ENCODE results near the gene SLC4A1AP. TPM values are rescaled to one million over a fixed set of nuclear protein-coding genes. Genes with fewer than 3 reads are reported as not detected.

SLC4A1AP gene
- total RNA-seq, 1 experiment from 2014 or later, result 27.8 TPM

GRCh38 chr2:27721884-27722485, 58.3 kb downstream of the SLC4A1AP start:
- no peak overlapping the region for H3K27ac Mint-ChIP-seq (ENCODE audit: unreplicated experiment)

GRCh38 chr2:27723372-27724144, 59.9 kb downstream of the SLC4A1AP start:
- no peaks in the 10 kb centered on the region for H3K27me3 Mint-ChIP-seq (ENCODE audit: unreplicated experiment)
- no peak overlapping the region for H3K4me3 Mint-ChIP-seq (ENCODE audit: low read depth, unreplicated experiment)
- peak overlapping the region; percentile 53 for H3K27ac Mint-ChIP-seq (ENCODE audit: unreplicated experiment)
- DNase-seq, result peak; percentile 72
- H3K36me3 Mint-ChIP-seq (ENCODE audit: insufficient read depth, unreplicated experiment), result peaks cover 6% of the 10 kb centered on the region
- H3K4me1 Mint-ChIP-seq (ENCODE audit: low read depth, unreplicated experiment), result peaks cover 45% of the 10 kb centered on the region
- peak; percentile 66 for TF ChIP-seq CTCF (IDR thresholded peaks at IDR 0.05; ENCODE audit: unreplicated experiment)
- intact Hi-C loops (cut with micrococcal nuclease; ENCODE audit: unreplicated experiment), result loop anchor here (1.0 to 5.0 kb wide), 2 partner anchors 29 to 674 kb away; no protein-coding TSS in a partner anchor
- H3K9me3 Mint-ChIP-seq (ENCODE audit: low read depth, unreplicated experiment), result no peaks in the 10 kb centered on the region
- BruUV-seq (replicated peaks), result no TSS peak
- CTCF ChIA-PET, result interaction anchor here (0.5 to 2.6 kb wide), 13 partner anchors 9 to 1276 kb away, joined by 3 to 47 read pairs (median 5); no protein-coding TSS in a partner anchor

More at GRCh38 chr2:27721884-27722485, 58.3 kb downstream of the SLC4A1AP start:
- Mint-ChIP-seq H3K9me3 (ENCODE audit: low read depth, unreplicated experiment) (no peaks in the 10 kb centered on the region), H3K4me3 (ENCODE audit: low read depth, unreplicated experiment) (no peak overlapping the region), H3K27me3 (ENCODE audit: unreplicated experiment) (no peaks in the 10 kb centered on the region), H3K4me1 (ENCODE audit: low read depth, unreplicated experiment) (peaks cover 33% of the 10 kb centered on the region), H3K36me3 (ENCODE audit: insufficient read depth, unreplicated experiment) (peaks cover 8% of the 10 kb centered on the region)
- CTCF ChIA-PET, result interaction anchor here (1.2 to 2.6 kb wide), 3 partner anchors 15 to 32 kb away, joined by 3 to 47 read pairs (median 18); no protein-coding TSS in a partner anchor
- intact Hi-C loops (cut with micrococcal nuclease; ENCODE audit: unreplicated experiment), result loop anchor here (5.0 kb wide), 1 partner anchor 675 kb away; no protein-coding TSS in a partner anchor
- no TSS peak for BruUV-seq (replicated peaks)
- TF ChIP-seq CTCF (IDR thresholded peaks at IDR 0.05; ENCODE audit: unreplicated experiment), result no peak
- no peak for DNase-seq

GRCh38 chr2:27724191-27724590, 60.5 kb downstream of the SLC4A1AP start:
- CTCF ChIA-PET, result interaction anchor here (0.9 to 2.6 kb wide), 7 partner anchors 12 to 728 kb away, joined by 3 to 47 read pairs (median 6); no protein-coding TSS in a partner anchor
- no peak overlapping the region for H3K27ac Mint-ChIP-seq (ENCODE audit: unreplicated experiment)
- H3K4me1 Mint-ChIP-seq (ENCODE audit: low read depth, unreplicated experiment), result peaks cover 51% of the 10 kb centered on the region

More at GRCh38 chr2:27724191-27724590, 60.5 kb downstream of the SLC4A1AP start:
- DNase-seq, result no peak
- Mint-ChIP-seq H3K27me3 (ENCODE audit: unreplicated experiment) (no peaks in the 10 kb centered on the region), H3K9me3 (ENCODE audit: low read depth, unreplicated experiment) (no peaks in the 10 kb centered on the region), H3K36me3 (ENCODE audit: insufficient read depth, unreplicated experiment) (peaks cover 6% of the 10 kb centered on the region), H3K4me3 (ENCODE audit: low read depth, unreplicated experiment) (no peak overlapping the region)
- BruUV-seq (replicated peaks), result no TSS peak
- TF ChIP-seq CTCF (IDR thresholded peaks at IDR 0.05; ENCODE audit: unreplicated experiment), result no peak
- intact Hi-C loops (cut with micrococcal nuclease; ENCODE audit: unreplicated experiment), result loop anchor here (5.0 kb wide), 1 partner anchor 673 kb away; no protein-coding TSS in a partner anchor

Measured in Calu3 (cell line).